HL-60 (cell line): ENCODE results near the gene RSRC2.
"Not testable (repeated sequence)": the region's sequence is repeated elsewhere in the genome, so short reads cannot be mapped to it uniquely, and the experiment has no call there.

ENCODE experiments used
- DNase-seq, 2 experiments: peaks; one replicate each; pipeline ENCODE4 v3.0.0-alpha.2; 2010 to 2020; ENCODE audit warnings: low read depth in 1 of 2, low spot score in 1 of 2
- H3K27ac ChIP-seq: fragments of 250-450 bp; sonication (Bioruptor Pico); replicated peaks from 2 replicates; pipeline ENCODE4 v1.5.1; 2020; ENCODE audit warnings: mild to moderate bottlenecking, moderate library complexity
- H3K27me3 ChIP-seq: fragments of 250-450 bp; sonication (Bioruptor Pico); 2 replicates; pipeline ENCODE4 v1.5.1; 2021; ENCODE audit warnings: mild to moderate bottlenecking, moderate library complexity; ENCODE audit not compliant: insufficient read depth, poor library complexity, severe bottlenecking
- H3K4me3 ChIP-seq: replicated peaks from 2 replicates; pipeline ENCODE4 v1.5.1; 2011; ENCODE audit warnings: mild to moderate bottlenecking, control low read depth, low read length; ENCODE audit not compliant: insufficient read depth
- GABPA ChIP-seq: IDR thresholded peaks from 2 replicates; pipeline ENCODE4 v1.6.1; 2012; ENCODE audit warnings: low read depth
- POLR2AphosphoS5 ChIP-seq: IDR thresholded peaks from 2 replicates; pipeline ENCODE4 v1.6.1; 2012; ENCODE audit warnings: low read depth
- REST ChIP-seq: IDR thresholded peaks from 2 replicates; pipeline ENCODE4 v1.6.1; 2012; ENCODE audit warnings: low read depth; ENCODE audit not compliant: insufficient replicate concordance
- SPI1 ChIP-seq: IDR thresholded peaks from 2 replicates; pipeline ENCODE4 v1.6.1; 2012; ENCODE audit warnings: low read depth, mild to moderate bottlenecking, borderline replicate concordance
- long read RNA-seq: library from polyadenylated mRNA; unstranded; transcript quantifications from one replicate; pipeline ENCODE4 v2.0.0, GENCODE V29; 2020
- TF ChIP-seq, protein P1 (sequence below): IDR thresholded peaks from one replicate; pipeline ENCODE4 v1.5.1; 2011; ENCODE audit warnings: low read length, control low read depth, inconsistent platforms; ENCODE audit not compliant: insufficient read depth

Gene RSRC2
- long read RNA-seq, transcript RSRC2-201 (10 exons, 3,520 nt): major isoform, 58 of 200 reads
- long read RNA-seq, partial matches to known transcripts: 37 of 200 reads
- long read RNA-seq, other reads (novel, unspliced or antisense): 103 of 200 reads

GRCh38 chr12:122526683-122527477 lies at the start of gene RSRC2, which contains the start of gene KNTC1:
TSS of gene RSRC2 (minus strand) at chr12:122526936. CDS start at chr12:122526853, 83 bp downstream.
TSS of gene KNTC1 (plus strand) at chr12:122527249. CDS start at chr12:122530064, 2,815 bp downstream.
- peak; percentile 94 for TF ChIP-seq POLR2AphosphoS5
- TF ChIP-seq, protein P1, sequence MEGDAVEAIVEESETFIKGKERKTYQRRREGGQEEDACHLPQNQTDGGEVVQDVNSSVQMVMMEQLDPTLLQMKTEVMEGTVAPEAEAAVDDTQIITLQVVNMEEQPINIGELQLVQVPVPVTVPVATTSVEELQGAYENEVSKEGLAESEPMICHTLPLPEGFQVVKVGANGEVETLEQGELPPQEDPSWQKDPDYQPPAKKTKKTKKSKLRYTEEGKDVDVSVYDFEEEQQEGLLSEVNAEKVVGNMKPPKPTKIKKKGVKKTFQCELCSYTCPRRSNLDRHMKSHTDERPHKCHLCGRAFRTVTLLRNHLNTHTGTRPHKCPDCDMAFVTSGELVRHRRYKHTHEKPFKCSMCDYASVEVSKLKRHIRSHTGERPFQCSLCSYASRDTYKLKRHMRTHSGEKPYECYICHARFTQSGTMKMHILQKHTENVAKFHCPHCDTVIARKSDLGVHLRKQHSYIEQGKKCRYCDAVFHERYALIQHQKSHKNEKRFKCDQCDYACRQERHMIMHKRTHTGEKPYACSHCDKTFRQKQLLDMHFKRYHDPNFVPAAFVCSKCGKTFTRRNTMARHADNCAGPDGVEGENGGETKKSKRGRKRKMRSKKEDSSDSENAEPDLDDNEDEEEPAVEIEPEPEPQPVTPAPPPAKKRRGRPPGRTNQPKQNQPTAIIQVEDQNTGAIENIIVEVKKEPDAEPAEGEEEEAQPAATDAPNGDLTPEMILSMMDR: no peak
- peak; percentile 71 for TF ChIP-seq REST
- TF ChIP-seq SPI1: peak; percentile 77
- peak; percentile 85 for TF ChIP-seq GABPA
- peak within 1 kb of the TSS; percentile 68 for H3K4me3 ChIP-seq
- H3K27ac ChIP-seq: peak within 1 kb of the TSS; percentile 100

GRCh38 chr12:122571821-122572220 lies 45.1 kb upstream of the RSRC2 start:
- H3K27ac ChIP-seq: no peak overlapping the region
- no peak for DNase-seq
- H3K27me3 ChIP-seq: no peaks in the 10 kb centered on the region
- H3K4me3 ChIP-seq: no peak overlapping the region
- no peak for TF ChIP-seq POLR2AphosphoS5
- TF ChIP-seq, protein P1: no peak
- TF ChIP-seq GABPA: no peak
- no peak for TF ChIP-seq REST
- TF ChIP-seq SPI1: no peak

More at GRCh38 chr12:122526683-122527477, at the start of gene RSRC2, which contains the start of gene KNTC1:
- DNase-seq: peak; percentile 99 to 100
- H3K27me3 ChIP-seq: no peaks in the 10 kb centered on the region

- H3K27me3 ChIP-seq, DNase-seq, H3K4me3 ChIP-seq, H3K27ac ChIP-seq: not testable (repeated sequence)
These were observed 43.3 kb upstream of the RSRC2 start for GRCh38 chr12:122570006-122570405.

DNA sequence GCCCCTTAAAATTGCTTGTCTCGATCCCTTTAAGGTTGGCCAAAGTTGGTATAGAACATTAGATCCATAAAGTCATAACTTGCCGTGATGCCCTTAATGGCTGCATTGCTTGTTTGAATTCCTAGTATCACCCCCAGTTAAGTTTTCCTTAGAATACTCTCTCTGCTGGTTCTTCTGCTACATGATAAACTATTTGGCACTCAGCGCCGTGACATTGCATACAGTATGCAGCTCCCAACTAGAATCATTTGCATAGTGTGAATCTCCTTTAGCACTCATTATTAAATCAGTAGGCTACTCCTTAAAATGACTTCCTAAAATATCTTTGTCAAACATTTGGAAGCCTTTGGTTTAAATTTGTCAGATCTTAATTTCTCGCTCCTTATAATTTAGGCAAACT lies 42.6 kb upstream of the RSRC2 start:
- no peak for DNase-seq
- Histone ChIP-seq H3K4me3 (no peak overlapping the region), H3K27ac (no peak overlapping the region), H3K27me3 (no peaks in the 10 kb centered on the region)
- TF ChIP-seq, protein P1: no peak

- H3K4me3 ChIP-seq, H3K27ac ChIP-seq, DNase-seq, H3K27me3 ChIP-seq: not testable (repeated sequence)
These were observed 40.1 kb upstream of the RSRC2 start for GRCh38 chr12:122566816-122567215.
